ENCODE data around the gene KRTAP5-4.

GRCh38 chr11:1644601-1645356, 22.8 kb upstream of the KRTAP5-4 start:
- no peak for TF ChIP-seq CTCF (IDR thresholded peaks at IDR 0.05)
- no peak for TF ChIP-seq POLR2AphosphoS5 (IDR thresholded peaks at IDR 0.05; ENCODE audit: insufficient read depth in 1 of 2, low read depth in 1 of 2)
- no peak for TF ChIP-seq POLR2A (IDR thresholded peaks at IDR 0.05)
